Dendritic cell treated with granulocyte-macrophage colony-stimulating factor and Interleukin-4, amounts not matched to agents 40 ng/mL and 50 ng/mL, for 4 days (primary cell): ENCODE data around the gene HNRNPH3.

Source experiments
- H3K27ac Mint-ChIP-seq: one replicate; pipeline ENCODE4 v1.8.0; 2022; ENCODE audit warnings: mild to moderate bottlenecking, mixed read lengths
- H3K27me3 Mint-ChIP-seq: one replicate; pipeline ENCODE4 v1.8.0; 2022; ENCODE audit warnings: mild to moderate bottlenecking, mixed read lengths
- H3K36me3 Mint-ChIP-seq: one replicate; pipeline ENCODE4 v1.8.0; 2022; ENCODE audit warnings: low read depth, mixed read lengths
- H3K4me1 Mint-ChIP-seq: one replicate; pipeline ENCODE4 v1.8.0; 2022; ENCODE audit warnings: low read depth, mixed read lengths
- H3K4me3 Mint-ChIP-seq: one replicate; pipeline ENCODE4 v1.8.0; 2022; ENCODE audit warnings: mild to moderate bottlenecking, moderate library complexity, mixed read lengths
- H3K9me3 Mint-ChIP-seq: one replicate; pipeline ENCODE4 v1.8.0; 2022; ENCODE audit warnings: mixed read lengths
- intact Hi-C: fragments of 100-400 bp; cut with micrococcal nuclease; formaldehyde crosslinking; loops from one replicate; pipeline ENCODE4 v1.15.0; 2022

Gene HNRNPH3

GRCh38 chr10:68371604-68372003, 39.7 kb downstream of the HNRNPH3 start:
- no peak overlapping the region for H3K27ac Mint-ChIP-seq
- H3K4me3 Mint-ChIP-seq = no peak overlapping the region
- H3K9me3 Mint-ChIP-seq = peaks cover 15% of the 10 kb centered on the region
- peaks cover 77% of the 10 kb centered on the region for H3K36me3 Mint-ChIP-seq
- no peaks in the 10 kb centered on the region for H3K4me1 Mint-ChIP-seq
- intact Hi-C loops = no loop called here
- no peaks in the 10 kb centered on the region for H3K27me3 Mint-ChIP-seq

DNA sequence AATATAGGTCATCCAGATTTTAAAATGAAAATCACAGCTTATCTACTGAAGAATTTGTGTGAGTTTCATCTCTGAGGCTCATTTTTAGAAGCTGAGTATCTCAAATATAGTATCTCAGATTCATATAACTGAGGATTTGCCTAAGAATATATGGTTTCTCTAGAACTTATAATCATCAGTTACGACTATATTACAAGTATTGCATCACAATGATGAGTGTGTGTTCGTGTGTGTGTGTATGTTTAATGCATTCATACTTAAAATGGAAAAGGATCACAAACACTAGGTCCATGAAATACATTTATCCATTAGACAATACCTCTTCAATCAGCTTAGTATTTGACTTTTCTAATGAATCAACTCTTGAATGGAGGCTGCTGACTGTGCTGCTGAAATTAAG, 53.9 kb downstream of the HNRNPH3 start:
- no peaks in the 10 kb centered on the region for H3K4me1 Mint-ChIP-seq
- no peak overlapping the region for H3K4me3 Mint-ChIP-seq
- no peak overlapping the region for H3K27ac Mint-ChIP-seq
- peaks cover 90% of the 10 kb centered on the region for H3K36me3 Mint-ChIP-seq
- no peaks in the 10 kb centered on the region for H3K27me3 Mint-ChIP-seq
- H3K9me3 Mint-ChIP-seq = no peaks in the 10 kb centered on the region
- intact Hi-C loops = no loop called here
